Choroid plexus epithelial cell (primary cell): ENCODE data around the gene ZC2HC1B.

Source experiments
- DNase-seq: peaks from one replicate; pipeline ENCODE4 v3.0.0-alpha.2; 2010; ENCODE audit warnings: low read depth
- H3K4me3 ChIP-seq: 2 replicates; pipeline ENCODE4 v1.5.1; 2011; ENCODE audit warnings: low read depth, mild to moderate bottlenecking, control low read depth, low read length, moderate library complexity
- CTCF ChIP-seq: conservative IDR thresholded peaks from 2 replicates; pipeline ENCODE4 v1.5.1; 2011; ENCODE audit warnings: low read depth, mild to moderate bottlenecking, control low read depth, inconsistent platforms, low read length, moderate library complexity

ZC2HC1B gene

DNA sequence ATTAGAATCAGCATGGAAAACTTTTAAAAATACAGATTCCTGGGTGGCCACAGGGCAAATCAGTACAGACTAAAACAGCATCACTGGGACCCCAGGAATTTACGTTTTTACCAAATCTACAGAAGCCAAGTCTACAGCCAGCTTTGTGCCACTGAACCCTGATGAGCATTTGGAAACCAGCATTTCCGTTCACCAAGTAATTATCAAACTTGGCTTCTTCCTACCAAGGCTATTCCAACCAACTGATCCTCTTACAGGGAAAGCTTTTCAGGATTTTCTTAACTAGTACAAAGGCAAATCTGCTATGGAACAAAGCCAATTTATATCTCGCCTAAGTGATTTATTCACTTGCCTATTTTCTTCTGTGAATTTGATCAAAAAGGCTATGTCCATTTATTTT is 96.8 kb downstream of the ZC2HC1B start:
- no peak overlapping the region for H3K4me3 ChIP-seq
- no peak for TF ChIP-seq CTCF
- no peak for DNase-seq

GRCh38 chr6:143961886-143962878 is 97.9 kb downstream of the ZC2HC1B start:
- H3K4me3 ChIP-seq = no peak overlapping the region
- DNase-seq = peak; percentile 64
- TF ChIP-seq CTCF = peak; percentile 55

- no peak for TF ChIP-seq CTCF
- no peak for DNase-seq
- H3K4me3 ChIP-seq = no peak overlapping the region
Observed at GRCh38 chr6:143963158-143963919, 99.1 kb downstream of the ZC2HC1B start.

DNA sequence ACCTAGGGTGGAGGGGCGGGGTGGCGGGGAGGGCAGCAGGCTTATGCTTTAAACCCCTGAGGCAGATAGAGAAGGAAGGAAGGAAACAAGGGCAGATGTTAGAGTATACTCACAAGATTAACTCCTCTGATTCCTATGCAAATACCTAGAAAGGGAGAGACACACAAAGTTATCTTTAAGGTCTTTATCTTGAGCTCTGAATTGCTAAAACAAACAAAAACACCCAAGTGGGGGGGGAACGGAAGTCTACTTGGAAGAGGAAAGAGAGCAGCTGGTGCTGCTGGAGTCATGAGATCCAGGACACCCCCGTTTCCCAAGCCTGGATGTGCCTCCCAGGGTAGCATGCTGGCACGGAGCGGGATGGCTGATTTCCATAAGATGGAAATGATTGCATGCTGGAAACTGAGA is 100.4 kb downstream of the ZC2HC1B start:
- TF ChIP-seq CTCF = no peak
- peak; percentile 28 for DNase-seq
- H3K4me3 ChIP-seq = no peak overlapping the region

DNA sequence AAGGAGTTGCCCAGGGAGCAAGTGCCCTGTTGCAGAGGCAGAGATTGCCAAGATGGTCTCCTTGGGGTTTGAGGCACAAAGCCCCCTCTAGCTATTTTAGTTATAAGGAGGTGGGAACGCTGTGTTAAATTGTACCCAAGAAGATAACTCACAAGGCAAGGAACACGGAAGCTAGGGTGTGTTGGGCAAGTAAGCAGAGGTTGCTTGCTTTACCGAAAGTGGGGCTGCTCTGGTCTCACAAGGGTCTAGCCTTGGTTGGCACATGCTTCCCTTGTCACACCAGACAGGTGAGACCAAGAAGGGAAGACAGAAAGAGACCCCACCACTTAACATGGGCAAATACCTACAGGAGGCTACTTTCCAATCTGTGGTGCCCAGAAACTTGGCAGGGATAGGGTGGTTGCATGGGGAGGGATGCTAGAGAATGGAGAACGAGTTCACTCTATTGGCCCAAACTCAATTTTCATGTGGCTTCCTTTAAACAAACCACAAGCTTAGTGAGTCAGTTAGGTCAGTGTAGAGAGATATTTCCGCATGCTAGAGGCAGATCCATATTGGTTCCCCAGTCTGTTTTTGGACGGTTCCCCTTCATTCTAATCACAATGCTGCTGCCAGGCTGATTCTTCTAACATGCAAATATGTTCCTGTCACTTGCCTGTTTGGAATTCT is 101.4 kb downstream of the ZC2HC1B start:
- peak; percentile 70 for DNase-seq
- H3K4me3 ChIP-seq = no peak overlapping the region
- no peak for TF ChIP-seq CTCF

GRCh38 chr6:143966312-143966711 is 102.0 kb downstream of the ZC2HC1B start:
- no peak for TF ChIP-seq CTCF
- H3K4me3 ChIP-seq = no peak overlapping the region
- no peak for DNase-seq
